ENCODE results near the gene RABGEF1. TPM values are rescaled to one million over a fixed set of nuclear protein-coding genes. Genes with fewer than 3 reads are reported as not detected.

The RABGEF1 gene
- total RNA-seq, 1 donor from 2014 or later: 26.8 TPM

- H3K9me3 Mint-ChIP-seq (ENCODE audit: low read depth): peaks cover 12% of the 10 kb centered on the region
- no peak overlapping the region for H3K27ac Mint-ChIP-seq (ENCODE audit: unreplicated experiment)
- H3K4me3 Mint-ChIP-seq (ENCODE audit: unreplicated experiment): no peak overlapping the region
- TF ChIP-seq CTCF (IDR thresholded peaks at IDR 0.05): no peak
- no peak for DNase-seq (ENCODE audit: low spot score)
- peaks cover 23% of the 10 kb centered on the region for H3K36me3 Mint-ChIP-seq (ENCODE audit: low read depth)
- no peaks in the 10 kb centered on the region for H3K4me1 Mint-ChIP-seq (ENCODE audit: low read depth)
- H3K27me3 Mint-ChIP-seq (ENCODE audit: low read depth): no peaks in the 10 kb centered on the region
These were observed 11.3 kb upstream of the RABGEF1 start for GRCh38 chr7:66729274-66729673.

GRCh38 chr7:66731986-66732385 is 8.5 kb upstream of the RABGEF1 start:
- DNase-seq (ENCODE audit: low spot score): no peak
- Mint-ChIP-seq H3K27me3 (ENCODE audit: low read depth) (no peaks in the 10 kb centered on the region), H3K4me3 (ENCODE audit: unreplicated experiment) (no peak overlapping the region), H3K27ac (ENCODE audit: unreplicated experiment) (no peak overlapping the region), H3K36me3 (ENCODE audit: low read depth) (peaks cover 15% of the 10 kb centered on the region), H3K4me1 (ENCODE audit: low read depth) (no peaks in the 10 kb centered on the region), H3K9me3 (ENCODE audit: low read depth) (peaks cover 9% of the 10 kb centered on the region)
- TF ChIP-seq CTCF (IDR thresholded peaks at IDR 0.05): no peak

- no peak overlapping the region for H3K4me3 Mint-ChIP-seq (ENCODE audit: unreplicated experiment)
- H3K27me3 Mint-ChIP-seq (ENCODE audit: low read depth): no peaks in the 10 kb centered on the region
- no peak for TF ChIP-seq CTCF (IDR thresholded peaks at IDR 0.05)
- H3K27ac Mint-ChIP-seq (ENCODE audit: unreplicated experiment): no peak overlapping the region
- H3K4me1 Mint-ChIP-seq (ENCODE audit: low read depth): no peaks in the 10 kb centered on the region
- peaks cover 15% of the 10 kb centered on the region for H3K36me3 Mint-ChIP-seq (ENCODE audit: low read depth)
- DNase-seq (ENCODE audit: low spot score): no peak
- peaks cover 9% of the 10 kb centered on the region for H3K9me3 Mint-ChIP-seq (ENCODE audit: low read depth)
These were observed 8.1 kb upstream of the RABGEF1 start for GRCh38 chr7:66732439-66732838.

GRCh38 chr7:66734006-66734405 is 6.5 kb upstream of the RABGEF1 start:
- no peak for TF ChIP-seq CTCF (IDR thresholded peaks at IDR 0.05)
- no peaks in the 10 kb centered on the region for H3K27me3 Mint-ChIP-seq (ENCODE audit: low read depth)
- H3K27ac Mint-ChIP-seq (ENCODE audit: unreplicated experiment): no peak overlapping the region
- H3K4me1 Mint-ChIP-seq (ENCODE audit: low read depth): no peaks in the 10 kb centered on the region
- no peak for DNase-seq (ENCODE audit: low spot score)
- H3K9me3 Mint-ChIP-seq (ENCODE audit: low read depth): peaks cover 9% of the 10 kb centered on the region
- H3K36me3 Mint-ChIP-seq (ENCODE audit: low read depth): peaks cover 11% of the 10 kb centered on the region
- H3K4me3 Mint-ChIP-seq (ENCODE audit: unreplicated experiment): no peak overlapping the region

GRCh38 chr7:66735154-66735553 is 5.4 kb upstream of the RABGEF1 start:
- Mint-ChIP-seq H3K4me1 (ENCODE audit: low read depth) (peaks cover 9% of the 10 kb centered on the region), H3K27me3 (ENCODE audit: low read depth) (no peaks in the 10 kb centered on the region), H3K27ac (ENCODE audit: unreplicated experiment) (no peak overlapping the region), H3K4me3 (ENCODE audit: unreplicated experiment) (no peak overlapping the region), H3K36me3 (ENCODE audit: low read depth) (peaks cover 8% of the 10 kb centered on the region), H3K9me3 (ENCODE audit: low read depth) (peaks cover 9% of the 10 kb centered on the region)
- TF ChIP-seq CTCF (IDR thresholded peaks at IDR 0.05): no peak
- DNase-seq (ENCODE audit: low spot score): no peak

Measured in chondrocyte (in vitro differentiated cells).